ENCODE measurements around the gene PTPRS.

- TF ChIP-seq CTCF (IDR thresholded peaks at IDR 0.05; ENCODE audit: low read length), result no peak
- no peak for TF ChIP-seq EZH2phosphoT487 (IDR thresholded peaks at IDR 0.05; ENCODE audit: low read length)
Measured at GRCh38 chr19:5296457-5297271, 43.9 kb downstream of the PTPRS start.

Data from MM.1S (cell line).